GM23338 (cell line): ENCODE results near the gene TRIM24. TPM values are rescaled to one million over a fixed set of nuclear protein-coding genes. Genes with fewer than 3 reads are reported as not detected.

Source experiments
- ATAC-seq: fragments of 200-7000 bp; cut with Tn5 transposase; 3 replicates; pipeline ENCODE4 v1.9.1; 2020
- DNase-seq: peaks from one replicate; pipeline ENCODE4 v3.0.0-alpha.2; 2015; ENCODE audit warnings: low spot score
- H2AFZ ChIP-seq: fragments of 200-600 bp; sonication (generic); 2 replicates; pipeline ENCODE4 v1.8.0; 2016; ENCODE audit warnings: antibody characterized with exemption, mild to moderate bottlenecking, moderate library complexity
- H3F3A ChIP-seq: fragments of 200-600 bp; sonication (generic); replicated peaks from 2 replicates; pipeline ENCODE4 v1.8.0; 2017; ENCODE audit warnings: antibody characterized with exemption, mixed run types, low read depth
- H3K27ac ChIP-seq: fragments of 200-600 bp; sonication (generic); 2 replicates; pipeline ENCODE4 v1.6.1; 2016; ENCODE audit warnings: low read depth
- H3K27me3 ChIP-seq: fragments of 200-600 bp; sonication (generic); 2 replicates; pipeline ENCODE4 v1.8.0; 2016; ENCODE audit warnings: mild to moderate bottlenecking, mixed run types, moderate library complexity; ENCODE audit not compliant: insufficient read depth
- H3K36me3 ChIP-seq: fragments of 200-600 bp; sonication (generic); 2 replicates; pipeline ENCODE4 v1.8.0; 2016; ENCODE audit warnings: mild to moderate bottlenecking; ENCODE audit not compliant: insufficient read depth
- H3K4me1 ChIP-seq: fragments of 200-600 bp; sonication (generic); 2 replicates; pipeline ENCODE4 v1.8.0; 2016; ENCODE audit warnings: mild to moderate bottlenecking, moderate library complexity; ENCODE audit not compliant: insufficient read depth
- H3K4me2 ChIP-seq: fragments of 200-600 bp; sonication (generic); 2 replicates; pipeline ENCODE4 v1.7.1; 2017; ENCODE audit warnings: mixed run types
- H3K4me3 ChIP-seq: fragments of 200-600 bp; sonication (generic); 2 replicates; pipeline ENCODE4 v1.6.1; 2016; ENCODE audit warnings: mixed run types
- H3K79me2 ChIP-seq: fragments of 200-600 bp; sonication (generic); replicated peaks from 2 replicates; pipeline ENCODE4 v1.8.0; 2017; ENCODE audit warnings: mild to moderate bottlenecking; ENCODE audit not compliant: insufficient read depth
- H3K9me2 ChIP-seq: fragments of 200-600 bp; sonication (generic); 2 replicates; pipeline ENCODE4 v1.8.0; 2017; ENCODE audit not compliant: insufficient read depth
- H4K20me1 ChIP-seq: fragments of 200-600 bp; sonication (generic); replicated peaks from 2 replicates; pipeline ENCODE4 v1.8.0; 2017; ENCODE audit warnings: mild to moderate bottlenecking; ENCODE audit not compliant: insufficient read depth
- H3K27ac Mint-ChIP-seq: 2 replicates; pipeline ENCODE4 v1.8.0; 2020; ENCODE audit warnings: inconsistent platforms, mild to moderate bottlenecking, moderate library complexity, mixed read lengths
- H3K27me3 Mint-ChIP-seq: 3 replicates; pipeline ENCODE4 v1.8.0; 2022; ENCODE audit warnings: low read depth, mild to moderate bottlenecking, moderate library complexity, mixed read lengths, inconsistent platforms; ENCODE audit not compliant: insufficient read depth, poor library complexity
- H3K36me3 Mint-ChIP-seq: 3 replicates; pipeline ENCODE4 v1.8.0; 2021; ENCODE audit warnings: low read depth, mild to moderate bottlenecking, inconsistent platforms, moderate library complexity, mixed read lengths
- H3K4me1 Mint-ChIP-seq: 3 replicates; pipeline ENCODE4 v1.8.0; 2020; ENCODE audit warnings: mild to moderate bottlenecking, inconsistent platforms, mixed read lengths
- H3K4me3 Mint-ChIP-seq: 3 replicates; pipeline ENCODE4 v1.8.0; 2021; ENCODE audit warnings: moderate library complexity, mild to moderate bottlenecking, inconsistent platforms, mixed read lengths
- H3K9me3 Mint-ChIP-seq: 3 replicates; pipeline ENCODE4 v1.8.0; 2020; ENCODE audit warnings: moderate library complexity, mild to moderate bottlenecking, inconsistent platforms, mixed read lengths
- CREB1 ChIP-seq: fragments of 250-450 bp; sonication (Bioruptor Pico); IDR thresholded peaks from 2 replicates; pipeline ENCODE4 v1.5.0; 2020; ENCODE audit warnings: low read depth, mild to moderate bottlenecking, moderate library complexity
- EZH2phosphoT487 ChIP-seq: fragments of 200-600 bp; sonication (generic); IDR thresholded peaks from one replicate; pipeline ENCODE4 v1.8.1; 2018; ENCODE audit warnings: antibody characterized with exemption; ENCODE audit not compliant: unreplicated experiment
- JUNB ChIP-seq: IDR thresholded peaks from one replicate; pipeline ENCODE4 v1.6.1; 2016; ENCODE audit warnings: antibody characterized with exemption; ENCODE audit not compliant: unreplicated experiment
- NANOG ChIP-seq: IDR thresholded peaks from 2 replicates; pipeline ENCODE4 v1.6.1; 2016; ENCODE audit warnings: antibody characterized with exemption, borderline replicate concordance
- POLR2AphosphoS5 ChIP-seq: IDR thresholded peaks from 2 replicates; pipeline ENCODE4 v1.6.1; 2016; ENCODE audit warnings: antibody characterized with exemption, low read depth
- STAT1 ChIP-seq: IDR thresholded peaks from one replicate; pipeline ENCODE4 v1.6.1; 2016; ENCODE audit warnings: antibody characterized with exemption; ENCODE audit not compliant: unreplicated experiment
- ZNF114 ChIP-seq: fragments of 250-450 bp; sonication (Bioruptor Pico); IDR thresholded peaks from 2 replicates; pipeline ENCODE4 v1.5.0; 2020; ENCODE audit warnings: mild to moderate bottlenecking, moderate library complexity
- ZNF331 ChIP-seq: fragments of 250-450 bp; sonication (Bioruptor Pico); IDR thresholded peaks from 2 replicates; pipeline ENCODE4 v1.5.0; 2020; ENCODE audit warnings: low read depth, mild to moderate bottlenecking, moderate library complexity
- polyA plus RNA-seq: library from polyadenylated mRNA; unstranded; fragments of >200 nt; fragmentation: Nextera tagmentation; extraction: Ambion mirVana; gene quantifications from 2 replicates; pipeline ENCODE4 v1.2.1, GENCODE V29; 2016
- total RNA-seq: library from RNA; depleted of rRNA; stranded (reverse); fragments of >200 nt; shearing (Covaris generic); gene quantifications from 2 replicates; pipeline ENCODE4 v1.2.3, GENCODE V29; 2014
- TF ChIP-seq, protein P1 (sequence below): IDR thresholded peaks from 2 replicates; pipeline ENCODE4 v1.6.1; 2016; ENCODE audit warnings: antibody characterized with exemption
- TF ChIP-seq, protein P2 (sequence below), 2 experiments: fragments of 200-600 bp in 1 of 2; sonication (generic) in 1 of 2; conservative IDR thresholded peaks; 2 replicates each; pipeline versions ENCODE4 v1.5.1 to v1.6.1; 2016 to 2017; ENCODE audit warnings: antibody characterized with exemption in 2 of 2, low read depth in 2 of 2, mild to moderate bottlenecking in 2 of 2, moderate library complexity in 1 of 2
- TF ChIP-seq, protein P3 (sequence below): fragments of 250-450 bp; sonication (Bioruptor Pico); IDR thresholded peaks from 2 replicates; pipeline ENCODE4 v1.5.0; 2020; ENCODE audit warnings: mild to moderate bottlenecking, moderate library complexity

Gene TRIM24
- total and polyA plus RNA-seq, 2 experiments from 2014 or later: 67.0 to 120 TPM

DNA sequence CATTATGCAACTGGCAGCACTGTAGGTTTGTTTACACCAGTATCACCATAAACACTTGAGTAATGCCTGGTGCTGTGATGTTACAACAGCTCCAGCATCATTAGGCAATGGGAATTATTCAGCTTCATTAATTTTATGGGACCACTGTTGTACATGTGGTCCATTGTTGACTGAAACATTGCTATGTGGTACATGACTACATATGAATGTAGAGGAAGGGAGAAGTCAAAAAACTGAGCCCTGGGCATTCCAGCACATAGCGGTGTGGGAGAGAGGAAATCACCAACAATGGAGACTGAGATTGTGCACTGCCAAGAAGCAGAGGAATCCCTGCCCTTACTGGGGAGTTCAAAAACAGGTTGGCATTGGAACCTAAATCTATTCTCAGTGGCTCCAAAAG lies 89.0 kb downstream of the TRIM24 start (continued):
- TF ChIP-seq STAT1 (no peak), POLR2AphosphoS5 (no peak)
- TF ChIP-seq, protein P1, sequence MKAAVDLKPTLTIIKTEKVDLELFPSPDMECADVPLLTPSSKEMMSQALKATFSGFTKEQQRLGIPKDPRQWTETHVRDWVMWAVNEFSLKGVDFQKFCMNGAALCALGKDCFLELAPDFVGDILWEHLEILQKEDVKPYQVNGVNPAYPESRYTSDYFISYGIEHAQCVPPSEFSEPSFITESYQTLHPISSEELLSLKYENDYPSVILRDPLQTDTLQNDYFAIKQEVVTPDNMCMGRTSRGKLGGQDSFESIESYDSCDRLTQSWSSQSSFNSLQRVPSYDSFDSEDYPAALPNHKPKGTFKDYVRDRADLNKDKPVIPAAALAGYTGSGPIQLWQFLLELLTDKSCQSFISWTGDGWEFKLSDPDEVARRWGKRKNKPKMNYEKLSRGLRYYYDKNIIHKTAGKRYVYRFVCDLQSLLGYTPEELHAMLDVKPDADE: no peak

DNA sequence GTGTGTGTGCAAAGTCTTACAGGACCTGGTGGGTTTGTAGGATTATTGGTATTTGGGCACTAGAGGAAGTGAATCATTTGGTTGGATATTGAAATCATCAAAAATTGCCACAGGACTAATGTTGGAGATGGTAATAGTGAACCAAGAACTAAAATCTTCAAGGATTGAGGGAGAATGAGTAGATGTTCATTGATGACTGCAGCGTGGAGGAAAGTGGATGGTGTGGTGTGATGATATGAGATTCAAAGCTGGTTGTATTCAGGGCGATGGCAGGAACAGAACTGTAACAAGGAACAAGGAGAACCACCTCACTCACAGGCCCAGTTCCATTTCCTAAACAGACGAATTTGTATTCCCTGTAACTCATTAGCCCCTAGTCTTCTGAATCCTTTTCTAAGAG lies 90.3 kb downstream of the TRIM24 start:
- Histone ChIP-seq H3K79me2 (peaks cover 68% of the 10 kb centered on the region), H4K20me1 (0 out of 2 replicates have a peak, but pooled peaks cover 3% of the 10 kb centered on the region), H3K27me3 (no peaks in the 10 kb centered on the region), H3K9me2 (no peaks in the 10 kb centered on the region; the same call in 1 of the 2 replicates), H3K4me1 (no peaks in the 10 kb centered on the region), H2AFZ (no peak overlapping the region), H3K27ac (no peak overlapping the region), H3F3A (peaks cover 9% of the 10 kb centered on the region; the same call in 1 of the 2 replicates), H3K4me2 (no peak overlapping the region), H3K36me3 (peaks cover 67% of the 10 kb centered on the region), H3K4me3 (no peak overlapping the region)
- no peak for DNase-seq
- Mint-ChIP-seq H3K4me3 (no peak overlapping the region), H3K27ac (peak overlapping the region; percentile 17), H3K27me3 (peaks cover 5% of the 10 kb centered on the region), H3K4me1 (no peaks in the 10 kb centered on the region; the same call in 1 of the 3 replicates), H3K9me3 (peaks cover 14% of the 10 kb centered on the region), H3K36me3 (peaks cover 89% of the 10 kb centered on the region)
- no peak for ATAC-seq
- TF ChIP-seq JUNB: no peak
- TF ChIP-seq, protein P1: no peak
- no peak for TF ChIP-seq EZH2phosphoT487
- TF ChIP-seq, protein P2, sequence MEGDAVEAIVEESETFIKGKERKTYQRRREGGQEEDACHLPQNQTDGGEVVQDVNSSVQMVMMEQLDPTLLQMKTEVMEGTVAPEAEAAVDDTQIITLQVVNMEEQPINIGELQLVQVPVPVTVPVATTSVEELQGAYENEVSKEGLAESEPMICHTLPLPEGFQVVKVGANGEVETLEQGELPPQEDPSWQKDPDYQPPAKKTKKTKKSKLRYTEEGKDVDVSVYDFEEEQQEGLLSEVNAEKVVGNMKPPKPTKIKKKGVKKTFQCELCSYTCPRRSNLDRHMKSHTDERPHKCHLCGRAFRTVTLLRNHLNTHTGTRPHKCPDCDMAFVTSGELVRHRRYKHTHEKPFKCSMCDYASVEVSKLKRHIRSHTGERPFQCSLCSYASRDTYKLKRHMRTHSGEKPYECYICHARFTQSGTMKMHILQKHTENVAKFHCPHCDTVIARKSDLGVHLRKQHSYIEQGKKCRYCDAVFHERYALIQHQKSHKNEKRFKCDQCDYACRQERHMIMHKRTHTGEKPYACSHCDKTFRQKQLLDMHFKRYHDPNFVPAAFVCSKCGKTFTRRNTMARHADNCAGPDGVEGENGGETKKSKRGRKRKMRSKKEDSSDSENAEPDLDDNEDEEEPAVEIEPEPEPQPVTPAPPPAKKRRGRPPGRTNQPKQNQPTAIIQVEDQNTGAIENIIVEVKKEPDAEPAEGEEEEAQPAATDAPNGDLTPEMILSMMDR (conservative IDR thresholded peaks at IDR 0.05; ENCODE audit: low read depth in 2 of 2): no peak
- TF ChIP-seq STAT1: no peak
- TF ChIP-seq CREB1 (CRISPR knock-in tag): no peak
- TF ChIP-seq POLR2AphosphoS5: no peak
- no peak for TF ChIP-seq ZNF114 (CRISPR knock-in tag)
- TF ChIP-seq, protein P3, sequence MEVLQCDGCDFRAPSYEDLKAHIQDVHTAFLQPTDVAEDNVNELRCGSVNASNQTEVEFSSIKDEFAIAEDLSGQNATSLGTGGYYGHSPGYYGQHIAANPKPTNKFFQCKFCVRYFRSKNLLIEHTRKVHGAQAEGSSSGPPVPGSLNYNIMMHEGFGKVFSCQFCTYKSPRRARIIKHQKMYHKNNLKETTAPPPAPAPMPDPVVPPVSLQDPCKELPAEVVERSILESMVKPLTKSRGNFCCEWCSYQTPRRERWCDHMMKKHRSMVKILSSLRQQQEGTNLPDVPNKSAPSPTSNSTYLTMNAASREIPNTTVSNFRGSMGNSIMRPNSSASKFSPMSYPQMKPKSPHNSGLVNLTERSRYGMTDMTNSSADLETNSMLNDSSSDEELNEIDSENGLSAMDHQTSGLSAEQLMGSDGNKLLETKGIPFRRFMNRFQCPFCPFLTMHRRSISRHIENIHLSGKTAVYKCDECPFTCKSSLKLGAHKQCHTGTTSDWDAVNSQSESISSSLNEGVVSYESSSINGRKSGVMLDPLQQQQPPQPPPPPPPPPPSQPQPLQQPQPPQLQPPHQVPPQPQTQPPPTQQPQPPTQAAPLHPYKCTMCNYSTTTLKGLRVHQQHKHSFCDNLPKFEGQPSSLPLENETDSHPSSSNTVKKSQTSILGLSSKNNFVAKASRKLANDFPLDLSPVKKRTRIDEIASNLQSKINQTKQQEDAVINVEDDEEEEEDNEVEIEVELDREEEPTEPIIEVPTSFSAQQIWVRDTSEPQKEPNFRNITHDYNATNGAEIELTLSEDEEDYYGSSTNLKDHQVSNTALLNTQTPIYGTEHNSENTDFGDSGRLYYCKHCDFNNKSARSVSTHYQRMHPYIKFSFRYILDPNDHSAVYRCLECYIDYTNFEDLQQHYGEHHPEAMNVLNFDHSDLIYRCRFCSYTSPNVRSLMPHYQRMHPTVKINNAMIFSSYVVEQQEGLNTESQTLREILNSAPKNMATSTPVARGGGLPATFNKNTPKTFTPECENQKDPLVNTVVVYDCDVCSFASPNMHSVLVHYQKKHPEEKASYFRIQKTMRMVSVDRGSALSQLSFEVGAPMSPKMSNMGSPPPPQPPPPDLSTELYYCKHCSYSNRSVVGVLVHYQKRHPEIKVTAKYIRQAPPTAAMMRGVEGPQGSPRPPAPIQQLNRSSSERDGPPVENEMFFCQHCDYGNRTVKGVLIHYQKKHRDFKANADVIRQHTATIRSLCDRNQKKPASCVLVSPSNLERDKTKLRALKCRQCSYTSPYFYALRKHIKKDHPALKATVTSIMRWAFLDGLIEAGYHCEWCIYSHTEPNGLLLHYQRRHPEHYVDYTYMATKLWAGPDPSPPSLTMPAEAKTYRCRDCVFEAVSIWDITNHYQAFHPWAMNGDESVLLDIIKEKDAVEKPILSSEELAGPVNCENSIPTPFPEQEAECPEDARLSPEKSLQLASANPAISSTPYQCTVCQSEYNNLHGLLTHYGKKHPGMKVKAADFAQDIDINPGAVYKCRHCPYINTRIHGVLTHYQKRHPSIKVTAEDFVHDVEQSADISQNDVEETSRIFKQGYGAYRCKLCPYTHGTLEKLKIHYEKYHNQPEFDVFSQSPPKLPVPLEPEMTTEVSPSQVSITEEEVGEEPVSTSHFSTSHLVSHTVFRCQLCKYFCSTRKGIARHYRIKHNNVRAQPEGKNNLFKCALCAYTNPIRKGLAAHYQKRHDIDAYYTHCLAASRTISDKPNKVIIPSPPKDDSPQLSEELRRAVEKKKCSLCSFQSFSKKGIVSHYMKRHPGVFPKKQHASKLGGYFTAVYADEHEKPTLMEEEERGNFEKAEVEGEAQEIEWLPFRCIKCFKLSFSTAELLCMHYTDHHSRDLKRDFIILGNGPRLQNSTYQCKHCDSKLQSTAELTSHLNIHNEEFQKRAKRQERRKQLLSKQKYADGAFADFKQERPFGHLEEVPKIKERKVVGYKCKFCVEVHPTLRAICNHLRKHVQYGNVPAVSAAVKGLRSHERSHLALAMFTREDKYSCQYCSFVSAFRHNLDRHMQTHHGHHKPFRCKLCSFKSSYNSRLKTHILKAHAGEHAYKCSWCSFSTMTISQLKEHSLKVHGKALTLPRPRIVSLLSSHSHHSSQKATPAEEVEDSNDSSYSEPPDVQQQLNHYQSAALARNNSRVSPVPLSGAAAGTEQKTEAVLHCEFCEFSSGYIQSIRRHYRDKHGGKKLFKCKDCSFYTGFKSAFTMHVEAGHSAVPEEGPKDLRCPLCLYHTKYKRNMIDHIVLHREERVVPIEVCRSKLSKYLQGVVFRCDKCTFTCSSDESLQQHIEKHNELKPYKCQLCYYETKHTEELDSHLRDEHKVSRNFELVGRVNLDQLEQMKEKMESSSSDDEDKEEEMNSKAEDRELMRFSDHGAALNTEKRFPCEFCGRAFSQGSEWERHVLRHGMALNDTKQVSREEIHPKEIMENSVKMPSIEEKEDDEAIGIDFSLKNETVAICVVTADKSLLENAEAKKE (CRISPR knock-in tag): no peak
- no peak for TF ChIP-seq ZNF331 (CRISPR knock-in tag)
- TF ChIP-seq NANOG: no peak
